Tongue (tissue), 2 donors: ENCODE data around the gene IL17C. TPM values are rescaled to one million over a fixed set of nuclear protein-coding genes. Genes with fewer than 3 reads are reported as not detected.
"Not testable (repeated sequence)": the region's sequence is repeated elsewhere in the genome, so short reads cannot be mapped to it uniquely, and the experiment has no call there.

Source experiments
- DNase-seq: peaks from one replicate; pipeline ENCODE4 v3.0.0-alpha.2; 2015
- total RNA-seq: library from RNA; depleted of rRNA; stranded (reverse); fragments of >200 nt; gene quantifications from one replicate; pipeline ENCODE4 v1.2.3, GENCODE V29; 2014

Gene IL17C
- total RNA-seq, 1 donor from 2014 or later, result not detected

- DNase-seq, result no peak
Observed at GRCh38 chr16:88661468-88661867, 23.1 kb downstream of the IL17C start.

DNA sequence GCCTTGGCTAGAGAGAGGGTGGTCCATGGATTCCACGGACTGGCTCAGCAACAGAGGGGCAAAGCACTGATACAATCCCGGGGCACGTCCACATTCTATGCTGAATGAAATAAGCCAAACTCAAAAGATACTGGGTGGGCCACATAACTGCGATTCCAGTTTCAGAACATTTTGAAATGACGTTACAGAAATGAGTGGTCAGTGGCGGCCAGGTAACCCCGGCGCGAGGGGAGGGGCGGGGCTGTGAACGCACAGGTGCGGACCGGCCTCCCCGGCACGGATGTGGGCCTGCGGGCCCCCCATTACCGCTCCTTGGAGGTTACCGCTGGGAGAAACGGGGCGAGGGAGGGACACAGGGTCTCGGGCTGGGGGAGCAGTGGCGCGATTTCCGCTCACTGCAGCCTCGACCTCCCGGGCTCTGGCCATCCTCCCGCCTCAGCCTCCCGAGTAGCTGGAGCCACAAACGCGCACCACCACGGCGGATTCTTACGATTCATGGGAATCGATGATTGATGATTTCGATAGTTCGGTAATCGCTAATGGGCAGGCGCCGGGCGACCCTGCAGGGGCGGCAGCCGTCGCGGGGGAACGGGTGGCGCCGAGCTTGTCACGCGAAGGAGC, 24.0 kb downstream of the IL17C start:
- peak; percentile 15 for DNase-seq

- peak; percentile 99 for DNase-seq
Observed at GRCh38 chr16:88662843-88663606, 24.7 kb downstream of the IL17C start, which contains the start of gene MVD. MVD (minus strand) TSS chr16:88663091; CDS start chr16:88663080, 11 bp downstream.

DNA sequence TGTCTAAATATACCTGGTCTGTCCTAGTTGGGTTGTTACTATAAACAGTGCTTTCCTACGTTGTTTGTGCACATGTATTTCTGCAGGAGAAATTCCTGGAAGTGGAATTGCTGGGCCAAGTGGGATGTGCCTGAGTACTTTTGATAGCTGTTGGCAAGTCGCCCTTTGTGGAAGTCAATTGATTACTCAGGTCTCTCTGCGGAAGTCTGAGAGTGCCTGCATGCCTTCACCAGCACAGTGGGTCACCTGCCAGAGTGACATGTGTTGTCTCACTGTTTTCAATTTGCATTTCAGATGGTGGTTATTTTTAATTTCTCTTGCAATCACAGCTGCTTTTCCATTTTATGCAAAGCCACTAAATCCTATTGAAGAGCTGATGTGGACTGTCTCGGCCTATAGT, 26.8 kb downstream of the IL17C start:
- DNase-seq, result peak; percentile 24

- no peak for DNase-seq
Observed at GRCh38 chr16:88665570-88665969, 27.2 kb downstream of the IL17C start.

DNA sequence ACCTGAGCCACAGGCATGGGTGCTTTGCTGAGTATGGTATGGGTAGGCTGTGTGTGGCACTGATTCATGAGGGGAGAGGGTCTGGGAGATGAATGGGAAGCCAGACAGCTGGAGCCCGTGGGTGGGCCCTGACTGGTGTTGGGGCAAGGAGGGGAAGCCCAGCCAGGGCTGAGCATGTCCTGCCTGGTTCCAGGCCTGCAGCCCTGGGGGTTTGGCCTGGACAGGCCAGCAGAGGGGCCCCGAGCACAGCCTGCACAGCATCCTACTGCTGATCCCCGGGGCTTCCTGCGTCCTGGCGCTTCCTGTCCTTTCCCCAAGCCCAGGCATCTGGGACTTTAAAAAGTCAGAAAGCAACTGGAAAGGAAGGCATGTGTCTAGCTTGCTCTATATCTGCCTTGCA, 29.1 kb downstream of the IL17C start:
- DNase-seq, result no peak

DNA sequence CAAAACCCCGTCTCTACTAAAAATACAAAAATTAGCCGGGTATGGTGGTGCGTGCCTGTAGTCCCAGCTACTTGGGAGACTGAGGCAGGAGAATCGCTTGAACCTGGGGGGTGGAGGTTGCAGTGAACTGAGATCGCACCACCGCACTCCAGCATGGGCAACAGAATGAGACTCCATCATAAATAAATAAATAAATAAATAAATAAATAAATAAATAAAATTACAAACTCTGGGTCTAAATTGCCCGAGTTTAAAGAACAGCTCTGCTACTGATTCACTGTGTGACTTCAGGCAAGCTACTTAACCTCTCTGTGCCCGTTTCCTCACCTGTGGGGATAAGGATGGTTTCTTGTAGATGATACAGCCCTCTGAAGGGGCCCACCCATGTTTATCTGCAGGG, 31.1 kb downstream of the IL17C start:
- DNase-seq, result not testable (repeated sequence)

DNA sequence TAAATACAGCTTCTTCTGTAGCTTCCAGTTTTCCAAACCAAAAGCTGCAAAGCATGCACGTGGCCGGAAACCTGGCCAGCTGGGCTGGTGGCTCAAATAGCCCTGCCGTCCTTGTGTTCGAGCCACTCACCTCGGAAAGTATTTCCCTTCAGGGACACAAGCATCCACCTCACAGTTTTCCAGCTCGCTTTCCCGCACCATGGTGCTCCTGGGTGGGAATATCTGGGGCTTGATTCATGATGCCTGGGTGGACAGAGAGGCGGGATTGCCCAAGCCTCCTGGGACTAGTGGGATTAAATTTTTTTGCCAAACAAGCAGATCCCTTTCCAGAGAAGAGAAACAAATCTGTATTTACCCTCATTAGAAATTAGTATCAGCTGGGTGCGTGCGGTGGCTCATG, 31.6 kb downstream of the IL17C start:
- no peak for DNase-seq

DNA sequence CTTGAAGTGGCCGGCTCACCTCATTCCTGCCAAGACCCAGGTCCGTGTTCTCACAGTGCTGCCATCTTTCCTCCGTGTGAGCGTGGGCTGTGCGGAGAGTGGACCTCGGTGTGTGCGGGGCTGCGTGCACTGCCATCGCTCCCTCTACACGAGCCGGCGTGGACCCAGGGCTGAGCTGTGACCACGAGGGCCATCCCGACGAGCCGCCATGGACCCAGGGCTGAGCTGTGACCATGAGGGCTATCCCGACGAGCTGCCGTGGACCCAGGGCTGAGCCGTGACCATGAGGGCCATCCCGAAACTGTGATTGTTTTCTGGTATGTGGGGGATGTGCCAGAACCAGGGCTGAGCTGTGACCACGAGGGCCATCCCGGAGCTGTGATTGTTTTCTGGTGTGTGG, 33.4 kb downstream of the IL17C start:
- DNase-seq, result no peak

GRCh38 chr16:88672776-88673175, 34.4 kb downstream of the IL17C start:
- DNase-seq, result peak; percentile 32

GRCh38 chr16:88673716-88674379, 35.5 kb downstream of the IL17C start:
- peak; percentile 58 for DNase-seq

- no peak for DNase-seq
Observed at GRCh38 chr16:88676502-88677242, 38.3 kb downstream of the IL17C start.

DNA sequence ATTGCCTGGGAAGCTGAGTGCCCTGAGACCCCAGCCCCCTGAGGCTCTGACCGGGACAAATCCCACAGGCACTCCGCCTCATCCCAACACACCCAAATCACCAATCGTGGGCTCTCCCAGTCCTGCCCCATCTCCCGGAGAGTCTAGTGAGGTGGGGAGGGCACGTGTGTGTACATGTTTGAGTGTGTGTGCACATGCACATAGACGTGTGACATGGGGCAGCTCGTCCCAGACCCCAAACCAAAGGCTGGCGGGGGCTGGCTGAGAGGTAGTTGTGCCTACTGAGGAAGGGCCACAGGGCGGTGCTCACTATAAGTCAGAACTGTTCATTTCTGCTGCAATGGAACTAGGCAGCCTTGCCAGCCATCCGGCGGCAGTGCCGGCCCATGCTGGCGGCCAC, 39.3 kb downstream of the IL17C start:
- DNase-seq, result no peak

DNA sequence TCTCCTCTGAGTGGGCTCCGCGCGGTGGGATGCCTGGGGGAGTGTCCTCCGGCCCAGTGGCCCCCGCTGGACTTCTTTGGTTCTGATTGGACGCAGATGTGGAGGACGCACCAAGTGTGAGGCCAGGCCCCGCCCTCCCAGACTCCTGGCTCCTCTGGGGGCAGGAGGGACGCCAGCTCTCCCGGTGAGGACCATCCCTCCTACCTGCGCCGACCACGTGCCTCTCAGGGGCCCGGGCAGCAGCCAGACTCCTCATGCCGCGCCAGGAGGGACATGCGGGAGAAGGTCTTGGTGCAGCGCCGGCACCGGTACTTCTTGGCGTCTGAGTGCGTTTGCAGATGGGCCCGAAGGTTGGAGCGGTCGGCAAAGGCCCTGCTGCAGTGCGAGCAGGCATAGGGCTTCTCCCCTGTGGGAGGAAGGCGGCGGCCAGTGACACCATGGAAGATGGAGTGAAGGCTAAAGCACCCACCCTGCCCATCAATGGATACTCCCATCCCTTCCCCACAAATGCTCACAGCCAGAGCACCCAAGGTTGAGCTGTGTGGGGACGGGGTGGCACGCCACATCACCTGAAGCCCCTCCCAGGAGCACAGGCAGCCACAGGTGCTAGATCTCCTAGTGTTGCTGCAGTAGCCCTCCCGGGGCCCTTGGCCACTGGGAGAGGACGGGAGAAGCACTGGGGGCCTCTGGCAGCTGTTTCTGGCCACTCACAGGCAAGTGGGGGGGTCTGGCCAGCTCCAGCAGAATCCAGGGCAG, 40.0 kb downstream of the IL17C start:
- DNase-seq, result no peak

DNA sequence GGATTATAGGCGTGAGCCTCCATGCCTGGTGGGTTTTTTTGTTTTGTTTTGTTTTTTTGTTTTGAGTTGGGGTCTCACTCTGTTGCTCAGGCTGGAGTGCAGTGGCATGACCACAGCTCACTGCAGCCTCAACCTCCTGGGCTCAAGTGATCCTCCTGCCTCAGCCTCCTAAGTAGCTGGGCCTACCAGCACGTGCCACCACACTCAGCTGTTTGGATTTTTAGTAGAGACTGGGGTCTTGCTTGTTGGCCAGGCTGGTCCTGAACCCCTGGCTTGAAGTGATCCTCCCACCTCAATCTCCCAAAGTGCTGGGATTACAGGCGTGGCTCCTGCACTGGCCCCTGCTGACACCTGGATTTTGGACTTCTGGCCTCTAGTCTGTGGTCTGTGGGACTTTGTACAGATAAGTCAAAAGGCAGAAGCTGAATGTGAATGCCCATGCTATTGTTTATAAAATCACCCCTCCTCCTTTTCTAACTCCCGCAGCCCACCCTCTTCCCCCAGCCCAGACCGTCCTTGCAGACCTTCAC, 42.2 kb downstream of the IL17C start:
- no peak for DNase-seq

DNA sequence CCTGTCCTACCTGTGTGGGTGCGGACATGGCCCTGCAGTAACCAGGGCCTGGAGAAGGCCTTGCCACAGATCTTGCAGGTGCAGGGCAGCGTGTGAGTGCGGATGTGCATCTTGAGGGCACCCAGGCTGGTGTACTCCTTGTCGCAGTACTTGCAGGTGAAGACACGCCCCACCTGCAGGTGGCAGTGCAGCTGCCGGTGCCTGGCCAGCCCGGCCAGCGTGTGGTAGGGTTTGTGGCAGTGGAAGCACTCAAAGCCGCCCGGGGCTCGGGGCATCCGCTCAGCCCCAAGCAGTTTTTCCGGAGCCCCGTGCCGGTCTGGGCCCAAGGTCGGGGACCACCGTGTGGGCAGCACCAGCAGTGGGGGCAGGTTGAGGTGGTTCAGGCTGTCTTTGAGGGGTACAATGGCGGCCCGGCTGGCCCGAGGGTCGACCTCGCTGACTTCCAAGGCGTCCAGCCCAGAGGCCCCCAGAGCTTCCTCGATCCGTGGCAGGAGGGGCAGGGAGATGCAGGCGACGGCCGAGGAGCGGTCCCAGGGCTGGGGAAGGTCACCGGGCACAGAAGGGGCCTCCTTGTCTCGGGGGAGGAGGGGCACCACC, 42.8 kb downstream of the IL17C start:
- no peak for DNase-seq

- DNase-seq, result no peak
Observed at GRCh38 chr16:88681709-88682451, 43.5 kb downstream of the IL17C start.

DNA sequence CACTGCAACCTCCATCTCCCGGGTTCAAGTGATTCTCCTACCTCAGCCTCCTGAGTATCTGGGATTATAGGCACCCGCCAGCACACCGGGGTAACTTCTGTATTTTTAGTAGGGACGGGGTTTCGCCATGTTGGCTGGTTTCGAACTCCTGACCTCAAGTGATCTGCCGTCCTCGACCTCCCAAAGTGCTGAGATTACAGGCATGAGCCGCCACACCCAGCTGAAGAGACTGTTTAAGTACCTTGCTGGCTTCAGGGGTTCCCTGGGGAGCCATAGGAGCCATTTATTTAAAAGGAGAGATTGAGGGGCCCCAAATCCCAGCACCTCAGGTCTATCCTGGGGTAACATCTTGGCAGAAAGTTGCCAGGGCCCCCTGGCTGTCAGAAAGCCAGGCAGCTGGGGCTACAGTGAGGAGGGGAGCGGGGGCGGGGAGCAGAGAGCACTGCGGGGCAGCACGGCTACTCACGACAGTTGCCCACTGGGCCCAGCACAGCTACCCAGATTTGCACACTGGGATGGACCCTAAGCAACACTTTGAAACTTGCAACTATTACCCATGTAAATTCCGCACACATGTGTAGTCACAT, 46.3 kb downstream of the IL17C start:
- DNase-seq, result no peak

DNA sequence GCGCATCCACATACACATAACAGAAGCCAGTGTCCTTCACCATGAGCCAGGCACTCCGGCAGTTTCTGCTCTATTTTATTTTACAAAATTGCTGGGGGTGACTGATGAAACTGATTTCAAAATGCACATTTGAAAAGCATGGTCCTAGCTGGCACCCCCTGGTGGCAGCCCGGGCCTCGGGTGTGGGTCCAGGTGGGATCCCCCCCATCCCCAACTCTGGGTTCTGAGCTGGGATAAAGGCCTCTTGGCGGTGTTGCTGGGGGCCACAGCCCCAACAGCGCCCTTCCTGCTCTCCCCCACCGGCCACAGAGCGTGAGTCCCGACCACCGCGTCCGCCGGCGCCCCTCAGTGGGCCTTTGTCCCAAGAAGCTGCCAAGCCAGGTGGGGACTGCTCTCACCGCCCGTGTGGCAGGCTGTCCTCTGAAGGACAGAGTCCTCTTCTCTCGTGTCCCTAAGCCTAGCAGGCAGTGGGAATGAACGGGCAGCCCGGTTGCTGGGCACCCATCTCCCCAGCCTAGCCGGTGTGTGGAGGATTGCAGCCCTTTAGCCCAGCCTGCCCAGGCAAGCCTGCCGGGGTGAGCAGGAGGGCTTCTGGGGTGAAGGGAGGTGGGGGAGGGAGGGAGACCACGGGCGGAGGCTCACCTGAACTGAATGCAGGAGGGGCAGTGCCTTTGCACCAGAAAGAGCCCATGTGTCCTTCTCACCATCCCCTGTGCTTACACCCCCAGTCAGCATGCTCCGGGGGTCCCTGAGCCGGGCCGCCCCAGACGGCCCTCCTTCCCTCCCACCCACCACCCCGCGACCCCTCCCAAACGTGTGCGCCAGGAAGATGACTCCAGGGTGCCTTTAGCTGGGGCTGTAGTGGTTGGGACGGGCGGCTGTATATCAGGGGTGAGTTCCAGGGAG, 47.0 kb downstream of the IL17C start:
- no peak for DNase-seq
